Uterus (tissue), 2 donors: ENCODE measurements around the gene SPEF2.

Source experiments
- POLR2A ChIP-seq, 2 donors: fragments of 450-650 bp; IDR thresholded peaks; one replicate each; pipeline ENCODE4 v1.6.1; 2016; ENCODE audit warnings: antibody characterized with exemption in 2 of 2, mild to moderate bottlenecking in 1 of 2, moderate library complexity in 1 of 2
- TF ChIP-seq, protein P1 (sequence below), 4 experiments: fragments of 200-600 bp in 2 of 4; fragments of 450-650 bp in 2 of 4; sonication (generic) in 2 of 4; IDR thresholded peaks; one replicate each; pipeline ENCODE4 v1.5.1; 2016 to 2019; ENCODE audit warnings: antibody characterized with exemption in 4 of 4, mild to moderate bottlenecking in 2 of 4, moderate library complexity in 1 of 4

DNA sequence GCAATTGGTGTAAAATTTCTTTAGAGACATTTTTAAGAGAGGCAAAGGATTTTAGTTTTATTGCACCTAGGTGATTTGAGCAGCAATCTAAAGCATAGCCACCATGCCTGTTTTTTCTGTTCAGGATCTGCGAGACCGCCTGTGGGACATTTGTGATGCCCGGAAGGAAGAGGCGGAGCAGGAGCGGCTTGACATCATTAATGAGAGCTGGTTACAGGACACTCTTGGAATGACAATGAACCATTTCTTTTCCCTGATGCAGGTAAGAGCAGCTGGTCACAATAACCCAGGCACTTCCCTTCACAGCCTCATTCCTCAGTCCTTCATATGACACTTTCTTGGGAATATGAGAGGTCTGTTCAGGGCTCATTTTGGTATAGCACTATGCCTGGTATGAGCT is 135.8 kb downstream of the SPEF2 start:
- TF ChIP-seq, protein P1, sequence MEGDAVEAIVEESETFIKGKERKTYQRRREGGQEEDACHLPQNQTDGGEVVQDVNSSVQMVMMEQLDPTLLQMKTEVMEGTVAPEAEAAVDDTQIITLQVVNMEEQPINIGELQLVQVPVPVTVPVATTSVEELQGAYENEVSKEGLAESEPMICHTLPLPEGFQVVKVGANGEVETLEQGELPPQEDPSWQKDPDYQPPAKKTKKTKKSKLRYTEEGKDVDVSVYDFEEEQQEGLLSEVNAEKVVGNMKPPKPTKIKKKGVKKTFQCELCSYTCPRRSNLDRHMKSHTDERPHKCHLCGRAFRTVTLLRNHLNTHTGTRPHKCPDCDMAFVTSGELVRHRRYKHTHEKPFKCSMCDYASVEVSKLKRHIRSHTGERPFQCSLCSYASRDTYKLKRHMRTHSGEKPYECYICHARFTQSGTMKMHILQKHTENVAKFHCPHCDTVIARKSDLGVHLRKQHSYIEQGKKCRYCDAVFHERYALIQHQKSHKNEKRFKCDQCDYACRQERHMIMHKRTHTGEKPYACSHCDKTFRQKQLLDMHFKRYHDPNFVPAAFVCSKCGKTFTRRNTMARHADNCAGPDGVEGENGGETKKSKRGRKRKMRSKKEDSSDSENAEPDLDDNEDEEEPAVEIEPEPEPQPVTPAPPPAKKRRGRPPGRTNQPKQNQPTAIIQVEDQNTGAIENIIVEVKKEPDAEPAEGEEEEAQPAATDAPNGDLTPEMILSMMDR (IDR thresholded peaks at IDR 0.05): no peak
- no peak for TF ChIP-seq POLR2A (IDR thresholded peaks at IDR 0.05)
